IPS DF 4.7 (cell line): ENCODE data around the gene MMP25.
"Not testable (repeated sequence)": the region's sequence is repeated elsewhere in the genome, so short reads cannot be mapped to it uniquely, and the experiment has no call there.

Experiments used
- DNase-seq: peaks from one replicate; pipeline ENCODE4 v3.0.0-alpha.2; 2013; ENCODE audit warnings: low spot score; ENCODE audit errors: extremely low read depth

MMP25 gene

DNA sequence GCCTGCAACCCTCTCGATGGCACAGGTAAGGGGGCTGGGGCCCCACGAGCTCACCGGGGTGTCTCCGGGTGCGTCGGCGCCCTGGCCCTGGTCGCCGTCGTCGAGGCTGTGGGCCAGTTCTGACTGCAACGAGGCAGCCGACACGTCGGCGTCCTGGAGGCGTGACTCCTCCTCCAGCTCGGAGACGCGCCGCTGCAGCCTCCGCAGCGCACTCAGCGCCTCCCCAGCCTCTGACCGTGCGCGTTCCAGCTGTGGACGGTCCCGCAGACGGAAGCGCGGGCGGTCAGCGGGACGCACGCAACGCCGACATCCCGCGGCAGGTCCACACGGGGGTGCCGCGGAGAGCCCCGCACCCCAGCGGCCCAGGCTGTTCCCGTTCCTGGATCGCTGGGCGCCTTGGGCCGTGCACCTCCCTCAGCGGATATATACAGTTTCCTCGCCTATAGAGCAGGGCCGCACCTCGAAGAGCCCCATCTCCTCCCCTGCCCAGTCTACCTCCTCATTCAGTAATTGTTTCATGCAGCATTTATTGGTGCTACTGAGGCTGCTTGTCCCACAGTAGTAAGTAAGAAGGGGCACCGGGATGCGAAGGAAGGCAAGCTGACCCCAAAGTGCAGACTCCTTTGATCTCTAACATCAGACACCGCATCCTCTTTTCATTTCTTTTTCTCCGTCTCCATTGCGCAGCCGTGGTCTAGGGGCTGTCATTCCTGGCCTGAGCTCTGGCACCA is 16.7 kb upstream of the MMP25 start:
- DNase-seq = no peak

DNA sequence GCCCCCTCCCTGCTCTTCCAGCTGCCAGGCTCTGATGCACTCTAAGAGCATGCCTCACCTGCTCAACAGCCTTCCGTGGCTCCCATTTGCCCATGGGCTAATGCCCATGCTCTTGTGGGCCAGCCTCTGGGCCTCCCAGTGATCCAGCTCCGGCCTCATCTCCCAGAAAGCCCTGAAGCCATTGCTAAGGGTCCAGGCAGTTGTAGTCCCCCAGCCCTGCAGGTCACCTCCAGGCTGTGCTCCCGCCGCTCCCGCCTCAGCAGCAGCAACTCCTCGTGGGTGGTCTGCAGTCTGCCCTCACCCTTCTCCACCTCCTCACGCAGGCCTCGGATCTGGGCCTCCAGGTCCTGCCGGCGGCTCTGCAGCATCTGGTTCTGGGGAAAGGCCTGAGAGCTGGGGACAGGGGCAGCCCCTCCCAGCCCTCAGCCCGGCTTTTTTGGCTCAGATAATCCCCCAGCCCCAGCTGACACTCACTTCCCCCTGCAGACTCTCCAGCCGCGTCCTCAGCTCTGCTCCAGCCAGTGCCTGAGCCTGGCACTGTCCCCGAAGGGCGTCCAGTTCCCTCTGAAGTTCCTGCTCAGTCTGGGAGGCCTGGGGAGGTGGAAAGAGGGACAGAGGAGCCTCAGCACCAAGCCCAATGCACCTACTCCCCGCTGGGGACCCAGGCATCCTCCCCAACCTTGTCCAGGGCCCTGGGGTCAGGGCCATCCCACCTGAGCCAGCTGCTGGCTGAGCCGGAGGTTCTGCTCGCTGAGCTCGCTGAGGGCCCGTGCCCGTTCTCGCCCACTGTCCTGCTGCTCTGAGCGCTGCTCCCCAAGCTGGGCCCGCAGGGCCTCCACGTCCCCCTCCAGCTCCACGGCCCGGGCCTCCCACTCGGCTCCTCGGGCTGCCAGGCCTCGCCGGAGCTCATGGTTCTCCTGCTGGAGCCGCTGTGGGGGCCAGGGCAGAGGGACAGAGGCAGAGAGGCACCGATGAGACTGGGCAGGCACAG is 15.8 kb upstream of the MMP25 start:
- no peak for DNase-seq

DNA sequence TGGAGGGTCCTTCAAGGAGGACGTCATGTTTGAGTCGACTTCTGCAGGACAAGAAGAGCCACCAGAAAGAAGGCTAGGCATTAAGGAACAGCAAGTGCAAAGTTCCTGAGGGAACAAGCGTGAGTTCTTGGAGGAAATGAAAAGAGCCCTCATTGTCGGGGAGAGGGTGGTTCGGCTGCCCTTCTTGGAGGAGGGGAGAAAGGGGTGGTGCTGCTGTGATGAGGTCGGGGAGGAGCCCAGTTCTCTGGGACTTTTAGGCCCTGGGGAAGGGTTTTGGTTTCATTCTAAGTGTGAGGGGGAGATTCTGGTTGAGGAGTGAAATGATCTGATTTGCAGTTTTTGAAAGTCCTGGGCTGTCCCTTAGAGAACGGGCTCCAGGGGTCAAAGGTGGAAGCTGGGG is 13.7 kb upstream of the MMP25 start:
- DNase-seq = no peak

DNA sequence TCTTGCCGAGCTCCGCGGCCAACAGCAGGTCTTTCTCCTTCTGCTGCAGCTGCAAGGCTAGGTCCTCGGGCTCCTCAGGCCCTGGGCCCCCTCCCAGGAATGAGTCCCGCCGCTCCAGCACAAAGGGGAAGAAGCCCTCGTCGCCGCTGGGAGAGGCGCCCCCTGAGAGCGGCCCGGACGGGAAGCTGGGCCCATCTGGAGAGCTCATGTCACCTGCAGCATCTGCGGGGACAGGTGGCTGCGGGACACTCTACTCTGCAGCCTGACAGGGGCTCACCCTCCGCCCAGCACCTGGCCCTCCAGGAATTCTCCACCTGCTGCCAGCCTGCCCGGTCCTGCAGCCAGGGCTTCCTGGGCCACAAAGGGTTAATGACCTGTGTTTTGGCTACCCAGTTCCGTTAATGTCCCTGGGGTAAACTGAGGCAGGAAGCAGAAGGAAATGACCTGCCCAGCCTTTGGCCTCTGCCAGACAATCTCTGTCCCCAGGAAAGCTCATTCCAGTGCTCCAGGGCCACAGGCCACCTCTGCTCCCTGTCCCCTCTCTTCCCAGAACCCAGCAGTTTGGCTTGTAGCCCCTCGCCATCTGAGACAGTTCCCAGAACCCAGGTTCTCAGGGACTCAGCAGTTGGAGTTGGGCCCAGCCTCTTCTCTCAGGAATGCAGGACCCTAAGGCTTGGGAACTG is 10.9 kb upstream of the MMP25 start:
- no peak for DNase-seq

DNA sequence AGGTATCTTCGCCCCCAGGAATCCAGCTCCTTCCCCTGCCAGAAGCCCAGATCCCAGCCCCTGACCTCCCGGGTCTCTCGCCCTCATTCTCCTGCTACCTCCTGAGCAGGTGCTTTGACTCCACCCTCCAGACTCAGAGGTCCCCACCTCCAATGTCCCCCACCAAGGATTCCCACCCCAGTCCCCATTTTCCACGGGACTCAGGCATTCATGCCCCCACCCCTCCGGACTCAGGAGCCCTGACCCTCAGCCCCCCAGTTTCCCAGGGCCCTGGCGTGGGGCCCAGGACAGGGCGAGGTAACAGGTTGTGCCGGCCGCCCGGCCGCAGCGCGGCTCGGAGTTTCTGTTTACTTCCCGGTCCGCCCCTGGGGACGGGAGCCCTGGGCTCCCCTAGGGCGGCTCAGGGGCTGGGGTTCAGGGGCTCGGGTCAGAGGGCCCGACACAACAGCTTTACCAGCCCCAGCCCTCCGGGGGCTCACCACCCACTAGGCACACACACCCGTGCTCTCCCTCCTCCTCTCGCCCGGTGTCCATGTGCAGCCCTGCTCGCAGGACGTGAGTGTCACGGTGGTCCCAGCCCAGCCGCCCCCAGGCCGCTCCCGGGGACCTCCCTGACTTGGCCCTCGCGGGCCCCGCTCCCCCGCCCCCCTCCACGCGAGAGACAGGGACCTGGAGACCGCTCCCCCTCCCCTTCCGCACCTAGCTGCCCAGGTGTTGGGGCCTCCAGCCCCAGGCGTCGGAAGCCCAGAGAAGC is 10.2 kb upstream of the MMP25 start:
- no peak for DNase-seq

DNA sequence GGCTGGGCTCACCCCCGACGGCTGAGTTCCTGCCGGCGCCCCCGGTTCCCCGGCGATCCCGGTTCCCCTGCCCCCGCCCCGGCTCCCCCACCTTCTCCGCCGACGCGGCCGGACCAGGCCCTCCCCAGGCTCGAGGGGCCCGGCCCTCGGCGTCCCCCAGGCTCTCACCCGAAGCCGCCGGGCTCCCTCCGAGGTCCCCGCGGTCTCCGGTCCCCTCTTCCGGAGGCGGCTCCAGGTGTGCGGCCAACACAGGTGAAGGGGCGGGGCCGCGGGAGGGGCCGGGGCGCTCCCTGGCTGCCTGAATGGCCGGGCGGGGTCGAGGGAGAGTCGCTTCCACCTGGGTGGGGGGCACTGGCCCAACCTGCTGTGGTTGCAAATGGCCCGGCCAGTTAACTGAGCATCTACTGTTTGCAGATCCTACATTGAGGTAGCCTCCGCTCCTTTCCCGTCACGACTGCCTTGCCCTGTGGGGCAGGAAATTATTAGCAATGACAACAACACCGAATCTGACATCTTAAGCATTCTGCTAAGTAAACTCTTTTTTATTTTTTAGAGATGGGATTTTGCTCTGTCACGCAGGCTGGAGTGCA is 9.5 kb upstream of the MMP25 start, which contains the start of gene BICDL2:
Gene BICDL2 (minus strand): TSS at position 219 of the 590 bp plus-strand sequence. CDS start 1,448 bp downstream, outside the sequence.
- DNase-seq = no peak

DNA sequence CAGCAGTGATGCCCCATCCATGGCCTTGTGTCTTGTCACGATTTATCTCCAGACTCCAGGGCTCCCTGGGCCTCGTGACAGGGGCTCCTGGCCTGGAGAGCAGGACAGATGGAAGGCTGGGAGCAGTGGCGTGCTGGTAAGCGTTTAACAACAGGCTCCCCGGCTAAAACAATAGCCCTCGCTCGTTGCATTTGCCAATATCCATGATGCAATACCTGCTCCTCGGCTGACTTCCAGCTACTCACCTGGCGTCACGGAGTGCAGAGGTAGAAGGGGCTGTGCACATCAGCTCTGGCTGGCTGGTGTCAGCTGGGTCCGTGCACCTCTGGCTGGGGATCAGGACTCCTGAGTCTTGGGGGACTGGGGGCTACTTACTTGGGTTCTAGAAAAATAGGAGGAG is 8.1 kb upstream of the MMP25 start:
- no peak for DNase-seq

DNA sequence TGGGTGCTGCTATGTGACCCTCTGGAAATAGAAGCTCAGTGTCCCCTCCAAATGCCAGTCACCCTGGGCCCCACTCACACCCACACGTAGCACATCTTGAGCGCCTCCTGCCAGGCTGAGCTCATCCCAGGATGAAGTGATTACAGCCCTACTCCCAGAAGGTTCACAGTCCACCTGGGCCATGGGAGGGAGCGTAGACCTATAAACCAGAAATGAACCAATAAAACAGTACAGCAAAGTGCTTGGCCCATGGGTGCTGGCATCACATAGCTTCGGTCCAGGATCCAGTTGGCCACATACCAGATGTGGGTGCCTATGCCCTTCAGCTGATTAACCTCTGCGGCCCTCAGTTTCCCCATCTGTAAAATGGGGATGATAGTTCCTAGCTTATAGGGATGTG is 7.5 kb upstream of the MMP25 start:
- no peak for DNase-seq

DNA sequence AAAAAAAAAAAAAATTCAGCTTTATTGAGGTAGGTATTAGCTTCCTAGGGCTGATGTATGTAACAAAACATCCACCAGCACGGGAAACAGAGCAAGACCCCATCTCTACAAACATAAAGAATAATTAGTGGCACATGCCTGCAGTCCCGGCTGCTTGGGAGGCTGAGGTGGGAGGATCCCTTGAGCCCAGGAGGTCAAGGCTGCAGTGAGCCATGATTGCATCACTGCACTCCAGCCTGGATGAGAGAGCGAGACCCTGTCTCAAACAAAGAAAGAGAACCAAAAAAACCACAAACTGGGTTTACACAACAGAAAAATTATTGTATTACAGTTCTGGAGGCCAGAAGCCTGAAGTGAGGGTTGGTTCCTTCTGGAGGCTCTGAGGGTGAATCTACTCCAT is 4.0 kb upstream of the MMP25 start:
- no peak for DNase-seq

DNA sequence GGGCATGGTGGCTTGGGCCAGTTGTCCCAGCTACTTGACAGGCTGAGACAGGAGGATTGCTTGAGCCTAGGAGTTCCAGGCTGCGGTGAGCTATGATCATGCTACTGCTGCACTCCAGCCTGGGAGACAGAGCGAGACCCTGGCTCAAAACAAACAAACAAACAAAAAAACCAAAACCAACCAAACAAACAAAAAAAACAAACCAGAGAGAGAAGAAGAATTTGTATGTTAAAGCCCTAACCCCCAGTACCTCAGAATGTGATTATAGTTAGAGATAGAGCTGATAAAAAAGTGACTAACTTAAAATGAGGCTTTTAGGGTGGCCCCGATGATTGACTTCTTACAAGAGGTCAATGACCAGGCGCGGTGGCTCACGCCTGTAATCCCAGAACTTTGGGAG is 1.7 kb upstream of the MMP25 start:
- no peak for DNase-seq

DNA sequence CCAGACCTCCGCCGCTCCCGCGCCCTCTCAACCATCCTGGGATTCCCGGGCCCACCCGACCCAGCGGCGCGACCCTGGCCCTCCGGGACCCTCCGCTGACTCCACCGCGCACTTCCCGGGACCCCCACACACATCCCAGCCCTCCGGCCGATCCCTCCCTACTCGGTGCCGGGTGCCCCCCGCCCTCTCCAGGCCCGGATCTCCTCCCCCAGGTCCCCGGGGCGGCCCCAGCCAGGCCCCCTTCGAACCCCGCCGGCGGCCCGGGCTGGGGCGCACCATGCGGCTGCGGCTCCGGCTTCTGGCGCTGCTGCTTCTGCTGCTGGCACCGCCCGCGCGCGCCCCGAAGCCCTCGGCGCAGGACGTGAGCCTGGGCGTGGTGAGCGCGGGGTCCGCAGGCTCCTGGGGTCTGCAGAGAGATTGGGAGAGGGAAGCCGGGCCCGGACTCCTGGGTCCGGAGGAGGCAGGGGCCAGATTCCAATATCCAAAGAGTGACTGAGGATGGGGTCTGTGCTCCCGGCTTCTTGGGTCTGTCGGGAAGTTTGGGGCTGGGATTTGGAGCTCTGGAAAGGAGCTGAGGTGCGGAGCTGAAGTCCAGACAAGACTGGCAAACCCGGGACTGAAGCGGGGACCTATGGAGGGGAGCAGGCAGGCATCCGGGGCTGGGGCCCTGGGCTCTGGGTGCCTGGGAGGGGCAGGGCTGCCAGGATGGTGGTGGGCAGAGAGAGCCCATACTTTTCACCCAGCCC is 453 bp downstream of the MMP25 start:
- no peak for DNase-seq

DNA sequence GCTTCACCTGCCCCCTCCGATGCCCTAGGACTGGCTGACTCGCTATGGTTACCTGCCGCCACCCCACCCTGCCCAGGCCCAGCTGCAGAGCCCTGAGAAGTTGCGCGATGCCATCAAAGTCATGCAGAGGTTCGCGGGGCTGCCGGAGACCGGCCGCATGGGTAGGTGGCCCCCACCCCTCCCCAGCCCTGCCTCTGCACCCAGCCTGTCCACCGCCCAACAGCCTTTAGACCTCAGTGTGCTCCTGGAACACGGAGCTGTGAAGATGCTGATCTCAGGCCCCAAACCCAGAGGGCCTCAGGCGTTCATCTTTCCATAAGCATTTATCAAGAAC is 993 bp downstream of the MMP25 start:
- DNase-seq = no peak

DNA sequence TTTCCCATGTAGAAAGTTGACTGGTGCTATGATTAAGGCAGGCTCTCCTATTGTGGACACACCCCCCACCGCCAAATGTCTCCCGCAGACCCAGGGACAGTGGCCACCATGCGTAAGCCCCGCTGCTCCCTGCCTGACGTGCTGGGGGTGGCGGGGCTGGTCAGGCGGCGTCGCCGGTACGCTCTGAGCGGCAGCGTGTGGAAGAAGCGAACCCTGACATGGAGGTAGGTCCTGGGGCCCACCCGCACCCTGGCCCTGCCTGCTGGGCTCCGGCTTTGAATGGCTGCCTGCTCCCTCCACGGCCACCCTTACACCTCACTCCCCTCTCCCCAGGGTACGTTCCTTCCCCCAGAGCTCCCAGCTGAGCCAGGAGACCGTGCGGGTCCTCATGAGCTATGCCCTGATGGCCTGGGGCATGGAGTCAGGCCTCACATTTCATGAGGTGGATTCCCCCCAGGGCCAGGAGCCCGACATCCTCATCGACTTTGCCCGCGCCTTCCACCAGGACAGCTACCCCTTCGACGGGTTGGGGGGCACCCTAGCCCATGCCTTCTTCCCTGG is 3.6 kb downstream of the MMP25 start:
- no peak for DNase-seq

DNA sequence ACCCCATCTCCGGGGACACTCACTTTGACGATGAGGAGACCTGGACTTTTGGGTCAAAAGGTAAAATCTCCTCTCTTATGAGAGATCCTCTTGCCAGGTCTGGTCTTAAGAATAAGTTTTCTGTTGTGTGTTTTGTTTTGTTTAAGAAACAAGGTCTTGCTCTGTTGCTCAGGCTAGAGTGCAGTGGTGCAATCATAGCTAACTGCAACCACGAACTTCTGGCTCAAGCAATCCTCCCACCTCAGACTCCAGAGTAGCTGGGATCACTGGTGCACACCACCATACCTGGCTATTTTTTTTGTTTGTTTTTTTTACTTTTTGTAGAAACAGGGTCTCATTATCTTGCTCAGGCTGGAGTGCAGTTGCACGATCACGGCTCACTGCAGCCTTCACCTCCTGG is 4.1 kb downstream of the MMP25 start:
- no peak for DNase-seq

DNA sequence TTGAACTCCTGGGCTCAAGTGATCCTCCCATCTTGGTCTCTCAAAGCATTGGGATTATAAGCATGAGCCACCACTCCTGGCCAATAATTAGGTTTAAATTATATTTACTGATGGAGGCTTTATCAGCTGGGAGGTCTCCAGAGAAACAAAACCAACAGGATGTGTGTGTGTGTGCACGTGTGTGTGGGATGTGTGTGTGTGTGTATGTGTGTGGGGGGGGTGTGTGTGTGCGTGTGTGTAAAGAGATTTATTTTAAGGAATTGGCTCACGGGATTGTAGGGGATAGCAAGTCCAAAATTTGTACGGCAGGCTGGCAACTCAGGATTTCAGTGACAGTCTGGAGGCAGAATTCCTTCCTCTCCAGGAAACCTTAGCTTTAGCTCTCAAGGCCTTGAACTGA is 4.6 kb downstream of the MMP25 start:
- no peak for DNase-seq

DNA sequence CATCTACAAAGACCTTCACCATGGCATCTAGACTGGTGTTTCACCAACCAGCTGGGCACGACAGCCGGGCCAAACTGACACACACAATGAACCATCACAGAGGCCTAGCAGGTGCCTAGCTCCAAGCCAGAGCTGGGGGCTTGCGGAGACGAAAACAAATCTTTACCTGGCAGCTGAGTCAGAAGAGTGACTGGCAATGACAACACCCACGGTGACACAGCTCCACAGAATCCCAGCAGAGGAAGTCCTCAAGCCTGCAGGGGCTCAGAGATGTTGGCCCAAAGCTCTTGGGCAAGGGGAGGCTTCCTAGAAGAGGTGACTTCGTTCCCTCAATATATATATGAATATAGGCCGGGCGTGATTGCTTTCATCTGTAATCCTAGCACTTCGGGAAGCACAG is 5.1 kb downstream of the MMP25 start:
- no peak for DNase-seq

DNA sequence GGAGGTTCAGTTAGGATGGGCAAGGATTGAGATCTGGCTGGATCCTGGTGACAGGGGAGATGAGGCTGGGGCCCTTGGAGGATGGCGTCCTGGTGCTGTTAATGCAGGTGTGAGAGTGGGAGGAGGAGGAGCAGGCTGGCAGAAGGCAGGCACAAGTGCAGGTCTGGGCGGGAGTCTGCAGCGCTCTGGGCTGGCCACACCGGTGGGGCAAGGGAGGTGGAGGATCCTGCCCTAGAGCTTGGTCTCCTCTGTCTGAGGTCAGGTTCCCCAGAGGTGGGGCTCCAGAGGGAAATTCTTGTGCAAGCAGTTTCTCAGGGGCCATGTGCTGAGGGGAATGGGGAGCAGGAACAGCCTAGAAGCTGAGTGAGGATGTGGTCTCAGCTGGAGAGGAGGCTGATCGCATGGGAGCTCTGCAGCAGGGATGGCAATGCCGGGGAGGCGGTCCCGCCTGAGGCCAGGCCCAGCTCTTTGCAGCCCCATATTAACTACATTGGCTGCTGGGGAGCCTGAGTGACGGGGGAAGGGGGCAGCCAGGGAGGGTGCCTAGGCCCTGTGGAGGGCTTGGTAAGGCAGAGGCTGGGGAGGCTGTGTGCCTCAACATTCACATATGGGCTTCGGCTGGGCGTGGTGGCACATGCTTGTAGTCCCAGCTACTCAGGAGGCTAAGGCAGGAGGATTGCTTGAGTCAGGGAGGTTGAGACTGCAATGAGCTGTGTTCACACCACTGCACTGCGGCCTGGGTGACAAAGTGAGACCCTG is 6.4 kb downstream of the MMP25 start:
- DNase-seq = not testable (repeated sequence)

DNA sequence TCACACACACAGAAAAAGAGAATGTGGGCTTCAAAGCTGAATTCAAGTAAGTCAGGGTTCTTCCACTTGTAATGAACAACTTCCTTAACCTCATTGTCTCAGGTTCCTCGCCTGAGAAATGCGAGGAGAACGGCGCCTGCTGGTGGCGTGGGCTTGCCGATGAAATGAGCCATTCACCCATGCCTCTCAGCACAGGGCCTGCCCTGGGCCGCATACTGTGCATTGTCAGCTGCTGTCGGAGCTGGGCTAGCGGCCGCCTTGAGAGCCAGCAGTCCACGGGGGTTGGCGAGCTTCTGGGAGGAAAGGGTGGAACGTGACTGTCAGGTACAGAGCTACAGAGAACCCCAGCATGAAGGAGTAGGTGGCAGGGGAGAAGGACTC is 7.0 kb downstream of the MMP25 start:
- DNase-seq = not testable (repeated sequence)
